ENCODE data around the gene UBE4B. TPM values are rescaled to one million over a fixed set of nuclear protein-coding genes. Genes with fewer than 3 reads are reported as not detected.

Gene UBE4B
- total and polyA plus RNA-seq, 2 experiments from 2014 or later, result 18.7 to 41.1 TPM

DNA sequence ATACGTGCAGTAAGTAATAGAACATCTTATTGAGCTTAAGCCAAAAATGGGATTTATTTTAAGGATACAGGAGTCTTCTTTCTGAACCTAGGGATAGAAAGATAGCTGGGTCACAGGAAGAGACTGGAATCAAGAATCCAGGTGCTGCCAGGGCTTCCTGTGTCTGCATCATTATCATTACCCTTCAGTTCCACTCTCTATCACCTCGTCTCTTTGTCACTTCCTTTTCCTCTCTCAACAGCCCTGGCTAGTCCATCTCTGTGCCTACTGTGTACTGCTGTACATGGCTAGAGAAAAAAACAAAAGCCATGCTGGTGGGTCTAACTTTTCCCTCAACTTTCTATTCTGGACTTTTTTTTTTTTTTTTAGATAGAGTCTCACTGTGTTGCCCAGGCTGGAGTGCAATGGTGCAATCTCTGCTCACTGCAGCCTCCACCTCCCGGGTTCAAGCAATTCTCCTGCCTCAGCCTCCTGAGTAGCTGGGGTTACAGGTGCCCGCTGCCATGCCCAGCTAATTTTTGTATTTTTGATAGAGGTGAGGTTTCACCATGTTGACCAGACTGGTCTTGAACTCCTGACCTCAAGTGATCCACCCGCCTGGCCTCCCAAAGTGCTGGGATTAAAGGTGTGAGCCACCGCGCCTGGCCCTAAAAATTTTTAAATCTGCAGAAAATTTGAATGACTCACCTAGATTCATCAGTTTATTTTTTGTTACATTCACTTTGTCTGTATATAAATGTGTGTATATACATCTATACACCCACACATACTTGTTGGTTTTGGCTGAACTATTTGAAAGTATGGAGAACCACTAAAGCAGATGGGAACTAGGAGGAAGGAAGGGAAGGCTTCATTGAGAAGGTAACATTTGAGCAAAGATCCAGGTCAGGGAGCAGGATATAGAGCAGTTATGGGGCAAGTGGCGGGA, 31.9 kb downstream of the UBE4B start:
- H4K20me1 ChIP-seq (ENCODE audit: insufficient read depth, poor library complexity, severe bottlenecking), result no peaks in the 10 kb centered on the region

DNA sequence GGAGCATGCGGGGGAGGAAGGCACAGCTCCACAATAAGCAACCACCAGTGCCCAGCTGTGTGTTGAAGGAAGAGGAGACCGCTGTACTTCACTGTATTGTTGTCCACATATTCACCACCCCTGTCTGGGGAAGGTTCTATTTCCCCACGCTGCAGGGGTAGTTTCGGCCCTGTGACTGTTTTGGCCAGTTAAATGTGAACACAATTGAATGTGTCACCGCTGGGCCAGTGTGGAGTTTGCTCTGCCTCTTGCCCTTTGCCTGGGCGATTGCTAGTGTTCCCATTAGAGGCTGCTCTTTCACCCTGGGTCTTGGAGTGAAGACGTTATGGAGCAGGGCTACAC, 32.6 kb downstream of the UBE4B start:
- no peaks in the 10 kb centered on the region for H3K9me3 ChIP-seq (ENCODE audit: low read depth)
- TF ChIP-seq EZH2 (IDR thresholded peaks at IDR 0.05; ENCODE audit: borderline replicate concordance) (no peak), EZH2phosphoT487 (IDR thresholded peaks at IDR 0.05; ENCODE audit: low read depth, severe bottlenecking, unreplicated experiment) (no peak)
- TF ChIP-seq, protein P1, sequence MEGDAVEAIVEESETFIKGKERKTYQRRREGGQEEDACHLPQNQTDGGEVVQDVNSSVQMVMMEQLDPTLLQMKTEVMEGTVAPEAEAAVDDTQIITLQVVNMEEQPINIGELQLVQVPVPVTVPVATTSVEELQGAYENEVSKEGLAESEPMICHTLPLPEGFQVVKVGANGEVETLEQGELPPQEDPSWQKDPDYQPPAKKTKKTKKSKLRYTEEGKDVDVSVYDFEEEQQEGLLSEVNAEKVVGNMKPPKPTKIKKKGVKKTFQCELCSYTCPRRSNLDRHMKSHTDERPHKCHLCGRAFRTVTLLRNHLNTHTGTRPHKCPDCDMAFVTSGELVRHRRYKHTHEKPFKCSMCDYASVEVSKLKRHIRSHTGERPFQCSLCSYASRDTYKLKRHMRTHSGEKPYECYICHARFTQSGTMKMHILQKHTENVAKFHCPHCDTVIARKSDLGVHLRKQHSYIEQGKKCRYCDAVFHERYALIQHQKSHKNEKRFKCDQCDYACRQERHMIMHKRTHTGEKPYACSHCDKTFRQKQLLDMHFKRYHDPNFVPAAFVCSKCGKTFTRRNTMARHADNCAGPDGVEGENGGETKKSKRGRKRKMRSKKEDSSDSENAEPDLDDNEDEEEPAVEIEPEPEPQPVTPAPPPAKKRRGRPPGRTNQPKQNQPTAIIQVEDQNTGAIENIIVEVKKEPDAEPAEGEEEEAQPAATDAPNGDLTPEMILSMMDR (IDR thresholded peaks at IDR 0.05; ENCODE audit: poor library complexity), result no peak
- no peaks in the 10 kb centered on the region for H3K27me3 ChIP-seq
- no peak overlapping the region for H3K4me3 ChIP-seq
- H3K9me2 ChIP-seq (replicated peaks; ENCODE audit: insufficient read depth), result no peaks in the 10 kb centered on the region
- 71% methylated on average over 7 of the region's 7 CpGs for WGBS (ENCODE audit: low lambda C conversion rate, missing lambda C conversion rate)
- H3K4me2 ChIP-seq, result no peak overlapping the region
- no peaks in the 10 kb centered on the region for H4K20me1 ChIP-seq (ENCODE audit: insufficient read depth, poor library complexity, severe bottlenecking)
- H3K4me1 ChIP-seq (ENCODE audit: insufficient read depth), result peaks cover 12% of the 10 kb centered on the region
- DNase-seq (ENCODE audit: low spot score), result peak; percentile 35
- peaks cover 98% of the 10 kb centered on the region for H3K79me2 ChIP-seq
- H3K27ac ChIP-seq, result peak overlapping the region; percentile 40
- H2AFZ ChIP-seq, result no peak overlapping the region
- H3K36me3 ChIP-seq (replicated peaks; ENCODE audit: insufficient read depth, low read depth), result no peaks in the 10 kb centered on the region

More for the DNA sequence above, 31.9 kb downstream of the UBE4B start:
- no peak overlapping the region for H3K4me3 ChIP-seq
- no peaks in the 10 kb centered on the region for H3K36me3 ChIP-seq (replicated peaks; ENCODE audit: insufficient read depth, low read depth)
- TF ChIP-seq EZH2phosphoT487 (IDR thresholded peaks at IDR 0.05; ENCODE audit: low read depth, severe bottlenecking, unreplicated experiment) (no peak), EZH2 (IDR thresholded peaks at IDR 0.05; ENCODE audit: borderline replicate concordance) (no peak)
- TF ChIP-seq, protein P1 (IDR thresholded peaks at IDR 0.05; ENCODE audit: poor library complexity), result no peak
- WGBS (ENCODE audit: low lambda C conversion rate, missing lambda C conversion rate), result 93% methylated on average over 8 of the region's 8 CpGs
- H2AFZ ChIP-seq, result no peak overlapping the region
- H3K4me2 ChIP-seq, result no peak overlapping the region
- H3K4me1 ChIP-seq (ENCODE audit: insufficient read depth), result peaks cover 12% of the 10 kb centered on the region
- H3K27ac ChIP-seq, result peak overlapping the region; percentile 58
- no peaks in the 10 kb centered on the region for H3K27me3 ChIP-seq
- H3K9me3 ChIP-seq (ENCODE audit: low read depth), result no peaks in the 10 kb centered on the region
- H3K79me2 ChIP-seq, result peaks cover 98% of the 10 kb centered on the region
- H3K9me2 ChIP-seq (replicated peaks; ENCODE audit: insufficient read depth), result no peaks in the 10 kb centered on the region
- DNase-seq (ENCODE audit: low spot score), result no peak

DNA sequence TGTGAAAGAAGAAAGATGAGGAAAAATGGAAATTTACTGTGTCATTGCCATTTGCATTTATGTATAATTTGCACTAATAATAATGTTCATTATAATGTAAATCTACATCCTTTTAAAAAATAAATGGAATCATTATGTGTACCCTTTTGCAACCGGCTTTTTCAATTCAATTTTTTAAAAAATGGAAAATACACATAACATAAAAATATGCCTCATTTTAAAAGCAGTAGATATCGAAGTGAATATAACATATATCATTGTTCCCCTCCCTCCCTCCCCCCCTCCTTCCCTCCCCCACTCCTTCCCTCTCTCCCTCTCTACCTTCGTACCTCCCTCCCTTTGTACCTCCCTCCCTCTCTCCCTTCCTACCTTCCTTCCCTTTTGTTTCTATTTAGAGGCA, 33.0 kb downstream of the UBE4B start:
- Histone ChIP-seq H3K27me3 (no peaks in the 10 kb centered on the region), H2AFZ (no peak overlapping the region), H3K36me3 (replicated peaks; ENCODE audit: insufficient read depth, low read depth) (no peaks in the 10 kb centered on the region), H3K79me2 (peaks cover 98% of the 10 kb centered on the region), H3K4me2 (no peak overlapping the region), H4K20me1 (ENCODE audit: insufficient read depth, poor library complexity, severe bottlenecking) (no peaks in the 10 kb centered on the region), H3K9me3 (ENCODE audit: low read depth) (no peaks in the 10 kb centered on the region), H3K4me3 (no peak overlapping the region), H3K27ac (no peak overlapping the region), H3K4me1 (ENCODE audit: insufficient read depth) (peaks cover 12% of the 10 kb centered on the region), H3K9me2 (replicated peaks; ENCODE audit: insufficient read depth) (no peaks in the 10 kb centered on the region)
- 100% methylated on average over 3 of the region's 3 CpGs for WGBS (ENCODE audit: low lambda C conversion rate, missing lambda C conversion rate)
- DNase-seq (ENCODE audit: low spot score), result no peak
- TF ChIP-seq, protein P1 (IDR thresholded peaks at IDR 0.05; ENCODE audit: poor library complexity), result no peak
- TF ChIP-seq EZH2 (IDR thresholded peaks at IDR 0.05; ENCODE audit: borderline replicate concordance) (no peak), EZH2phosphoT487 (IDR thresholded peaks at IDR 0.05; ENCODE audit: low read depth, severe bottlenecking, unreplicated experiment) (no peak)

All from hepatocyte (in vitro differentiated cells).